Activated naive CD4-positive, alpha-beta T cell treated with anti-CD3 and anti-CD28 coated beads, Interleukin-2, amount 10 ng/mL, durations not matched to agents 7 days and 5 days (primary cell): ENCODE results near the gene EFHD1.
"Not testable (repeated sequence)": the region's sequence is repeated elsewhere in the genome, so short reads cannot be mapped to it uniquely, and the experiment has no call there.

Experiments
- CTCF ChIA-PET: fragments of 350-600 bp; sonication (Branson Sonifier 250); formaldehyde crosslinking; loops from one replicate; lab custom pipeline; 2021; ENCODE audit warnings: antibody characterized with exemption; lab: Charles Lee
- DNase-seq: peaks from one replicate; pipeline ENCODE4 v3.0.0-alpha.2; 2020
- H3K27ac Mint-ChIP-seq: one replicate; pipeline ENCODE4 v1.8.0; 2021; ENCODE audit warnings: mild to moderate bottlenecking, moderate library complexity, mixed read lengths
- H3K27me3 Mint-ChIP-seq: one replicate; pipeline ENCODE4 v1.8.0; 2021; ENCODE audit warnings: mild to moderate bottlenecking, mixed read lengths
- H3K36me3 Mint-ChIP-seq: one replicate; pipeline ENCODE4 v1.8.0; 2021; ENCODE audit warnings: mixed read lengths
- H3K4me1 Mint-ChIP-seq: one replicate; pipeline ENCODE4 v1.8.0; 2021; ENCODE audit warnings: mixed read lengths
- H3K4me3 Mint-ChIP-seq: one replicate; pipeline ENCODE4 v1.8.0; 2021; ENCODE audit warnings: mild to moderate bottlenecking, moderate library complexity, mixed read lengths
- H3K9me3 Mint-ChIP-seq: one replicate; pipeline ENCODE4 v1.8.0; 2021; ENCODE audit warnings: mixed read lengths

The EFHD1 gene

DNA sequence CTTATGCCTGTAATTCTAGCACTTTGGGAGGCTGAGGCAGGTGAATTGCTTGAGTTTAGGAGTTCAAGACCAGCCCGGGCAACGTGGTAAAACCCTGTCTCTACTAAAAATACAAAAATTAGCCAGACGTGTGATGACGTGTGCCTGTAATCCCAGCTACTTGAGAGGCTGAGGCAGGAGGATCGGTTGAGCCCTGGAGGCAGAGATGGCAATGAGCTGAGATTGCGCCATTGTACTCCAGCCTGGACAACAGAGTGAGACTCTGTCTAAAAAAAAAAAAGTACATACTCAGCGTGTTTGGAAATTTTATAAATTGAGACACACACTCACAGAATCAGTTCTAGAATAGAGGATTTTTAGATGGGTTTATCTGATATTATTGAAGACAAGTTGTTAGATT, 46.6 kb downstream of the EFHD1 start:
- no peaks in the 10 kb centered on the region for H3K36me3 Mint-ChIP-seq
- H3K4me1 Mint-ChIP-seq: peaks cover 7% of the 10 kb centered on the region
- H3K9me3 Mint-ChIP-seq: no peaks in the 10 kb centered on the region
- CTCF ChIA-PET: no interaction called here
- DNase-seq: no peak
- no peak overlapping the region for H3K27ac Mint-ChIP-seq
- no peak overlapping the region for H3K4me3 Mint-ChIP-seq
- peaks cover 38% of the 10 kb centered on the region for H3K27me3 Mint-ChIP-seq

DNA sequence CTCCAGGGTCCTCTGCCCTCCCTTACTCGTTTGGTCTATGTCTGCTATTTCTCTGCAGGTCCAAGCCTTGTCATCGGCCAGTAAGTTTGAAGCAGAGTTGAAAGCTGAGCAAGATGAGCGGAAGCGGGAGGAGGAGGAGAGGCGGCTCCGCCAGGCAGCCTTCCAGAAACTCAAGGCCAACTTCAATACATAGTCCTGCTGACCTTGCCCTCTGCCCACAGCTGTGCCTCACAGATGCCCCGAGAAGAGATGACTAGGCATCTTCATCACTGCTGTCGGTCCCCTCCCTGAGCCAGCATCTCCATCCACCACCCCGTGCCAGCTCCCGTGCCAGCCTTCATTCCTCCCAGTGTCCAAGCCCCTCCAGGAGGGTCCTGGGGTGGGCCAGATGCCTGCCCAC, 48.1 kb downstream of the EFHD1 start:
- H3K4me3 Mint-ChIP-seq: no peak overlapping the region
- H3K4me1 Mint-ChIP-seq: peaks cover 2% of the 10 kb centered on the region
- no peaks in the 10 kb centered on the region for H3K36me3 Mint-ChIP-seq
- H3K27me3 Mint-ChIP-seq: peaks cover 41% of the 10 kb centered on the region
- CTCF ChIA-PET: interaction anchor here (0.6 kb wide), 1 partner anchor 11 kb away, joined by 3 read pairs; no protein-coding TSS in a partner anchor
- H3K27ac Mint-ChIP-seq: no peak overlapping the region
- no peak for DNase-seq
- no peaks in the 10 kb centered on the region for H3K9me3 Mint-ChIP-seq

DNA sequence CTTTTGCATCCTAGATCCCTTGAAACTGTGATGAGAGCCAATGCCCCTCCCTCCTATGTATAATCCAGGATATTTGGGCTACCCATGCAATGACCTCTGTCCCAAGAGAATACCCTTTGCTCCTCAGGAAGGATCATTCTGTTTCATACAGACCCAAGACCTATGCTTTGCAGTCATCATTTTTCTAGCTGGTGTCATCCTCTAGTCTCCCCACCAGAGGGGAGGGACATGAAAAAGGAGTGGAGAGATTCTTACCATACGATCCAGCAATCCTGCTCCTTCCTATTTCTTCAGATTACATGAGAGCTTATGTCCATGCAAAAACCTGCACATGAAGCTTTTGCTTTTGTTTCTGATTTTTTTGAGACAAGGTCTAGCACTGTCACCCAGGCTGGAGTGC, 50.0 kb downstream of the EFHD1 start:
- Mint-ChIP-seq H3K36me3 (no peaks in the 10 kb centered on the region), H3K4me3 (no peak overlapping the region), H3K4me1 (no peaks in the 10 kb centered on the region), H3K27me3 (peaks cover 40% of the 10 kb centered on the region), H3K9me3 (no peaks in the 10 kb centered on the region), H3K27ac (no peak overlapping the region)
- CTCF ChIA-PET: no interaction called here
- DNase-seq: no peak

DNA sequence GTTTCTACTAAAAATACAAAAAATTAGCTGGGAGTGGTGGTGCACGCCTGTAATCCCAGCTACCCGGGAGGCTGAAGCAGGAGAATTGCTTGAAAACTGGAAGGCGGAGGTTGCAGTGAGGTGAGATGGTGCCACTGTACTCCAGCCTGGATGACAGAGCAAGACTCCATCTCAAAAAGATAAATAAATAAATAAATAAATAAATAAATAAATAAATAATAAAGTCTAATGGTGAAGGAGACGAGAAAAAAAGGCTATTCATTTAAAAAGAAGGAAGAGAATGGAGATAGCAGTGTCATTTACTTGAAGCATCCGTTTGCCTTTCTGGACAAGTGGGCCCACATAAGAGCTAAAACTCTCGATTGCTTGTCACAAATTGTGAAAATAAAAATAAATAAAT, 52.0 kb downstream of the EFHD1 start:
- not testable (repeated sequence) for H3K4me1 Mint-ChIP-seq, H3K4me3 Mint-ChIP-seq, DNase-seq, H3K36me3 Mint-ChIP-seq, H3K9me3 Mint-ChIP-seq, H3K27ac Mint-ChIP-seq
- H3K27me3 Mint-ChIP-seq: peaks cover 31% of the 10 kb centered on the region
- CTCF ChIA-PET: interaction anchor here (0.7 kb wide), 1 partner anchor 663 kb away, joined by 3 read pairs; no protein-coding TSS in a partner anchor

GRCh38 chr2:232687382-232688160, 54.2 kb downstream of the EFHD1 start:
- H3K36me3 Mint-ChIP-seq: no peaks in the 10 kb centered on the region
- no peak overlapping the region for H3K4me3 Mint-ChIP-seq
- H3K27me3 Mint-ChIP-seq: peaks cover 20% of the 10 kb centered on the region
- no peak for DNase-seq
- no peaks in the 10 kb centered on the region for H3K4me1 Mint-ChIP-seq
- H3K27ac Mint-ChIP-seq: no peak overlapping the region
- no peaks in the 10 kb centered on the region for H3K9me3 Mint-ChIP-seq
- CTCF ChIA-PET: no interaction called here

DNA sequence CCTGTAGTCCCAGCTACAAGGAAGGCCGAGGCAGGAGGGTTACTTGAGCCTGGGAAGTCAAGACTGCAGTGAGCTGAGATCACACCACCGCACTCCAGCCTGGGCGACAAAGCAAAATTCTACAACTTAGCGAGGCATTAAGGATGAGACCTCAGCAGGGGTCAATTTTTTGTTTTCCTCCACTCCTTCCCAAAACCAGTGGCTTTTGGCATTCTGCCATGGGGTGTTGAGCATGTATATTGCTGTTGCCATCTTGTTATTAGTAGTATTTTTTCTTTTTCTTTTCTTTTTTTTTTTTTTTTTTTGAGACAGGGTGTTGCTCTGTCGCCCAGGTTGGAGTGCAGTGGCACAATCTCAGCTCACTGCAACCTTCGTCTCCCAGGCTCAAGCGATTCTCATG, 54.8 kb downstream of the EFHD1 start:
- H3K4me1 Mint-ChIP-seq: no peaks in the 10 kb centered on the region
- H3K4me3 Mint-ChIP-seq: no peak overlapping the region
- H3K36me3 Mint-ChIP-seq: no peaks in the 10 kb centered on the region
- CTCF ChIA-PET: interaction anchor here (0.7 kb wide), 1 partner anchor 36 kb away, joined by 3 read pairs; no protein-coding TSS in a partner anchor
- peaks cover 21% of the 10 kb centered on the region for H3K27me3 Mint-ChIP-seq
- DNase-seq: no peak
- no peak overlapping the region for H3K27ac Mint-ChIP-seq
- no peaks in the 10 kb centered on the region for H3K9me3 Mint-ChIP-seq

DNA sequence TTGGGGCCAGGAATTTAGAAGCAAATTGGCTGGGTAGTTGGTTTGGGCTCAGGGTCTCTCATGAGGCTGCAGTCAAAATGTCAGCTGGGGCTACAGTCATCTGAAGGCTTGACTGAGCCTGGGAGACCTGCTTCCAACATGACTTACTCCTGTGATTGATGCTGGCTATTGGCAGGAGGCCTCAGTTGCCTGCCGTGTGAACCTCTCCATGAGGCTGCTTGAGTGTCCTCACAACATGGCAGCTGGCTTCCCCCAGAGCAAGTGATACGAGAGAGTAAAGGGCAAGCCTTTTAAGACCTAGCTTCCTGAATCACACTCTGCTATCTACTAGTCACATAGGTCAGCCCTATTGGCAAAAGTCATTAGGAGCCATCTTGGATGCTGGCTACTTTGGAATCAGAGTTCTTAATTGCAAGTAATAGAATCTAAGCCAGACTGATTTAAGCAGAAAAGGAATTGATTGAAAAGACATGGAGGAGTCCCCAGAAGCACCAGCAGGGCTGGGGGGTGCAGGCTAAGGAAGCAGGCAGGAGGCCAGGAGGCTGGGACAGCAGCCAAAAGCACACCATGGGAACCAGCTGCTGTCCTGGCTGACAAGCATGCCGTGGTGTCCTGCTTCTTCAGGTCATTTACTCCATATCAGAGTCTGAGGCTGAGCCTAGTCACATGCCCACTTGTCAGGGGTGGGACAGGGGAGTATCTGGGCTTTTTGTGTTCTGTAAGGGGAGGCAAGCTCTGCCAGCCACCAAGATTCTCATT, 55.9 kb downstream of the EFHD1 start:
- Mint-ChIP-seq H3K36me3 (no peaks in the 10 kb centered on the region), H3K4me1 (no peaks in the 10 kb centered on the region), H3K27me3 (peaks cover 23% of the 10 kb centered on the region), H3K27ac (no peak overlapping the region), H3K4me3 (no peak overlapping the region), H3K9me3 (no peaks in the 10 kb centered on the region)
- no peak for DNase-seq
- CTCF ChIA-PET: no interaction called here

- CTCF ChIA-PET: not testable (repeated sequence)
- peaks cover 24% of the 10 kb centered on the region for H3K27me3 Mint-ChIP-seq
Measured at GRCh38 chr2:232691117-232691516, 57.7 kb downstream of the EFHD1 start.

GRCh38 chr2:232693344-232693743, 59.9 kb downstream of the EFHD1 start:
- CTCF ChIA-PET: no interaction called here
- H3K27ac Mint-ChIP-seq: no peak overlapping the region
- peaks cover 20% of the 10 kb centered on the region for H3K27me3 Mint-ChIP-seq
- DNase-seq: no peak
- H3K4me3 Mint-ChIP-seq: no peak overlapping the region
- peaks cover 5% of the 10 kb centered on the region for H3K36me3 Mint-ChIP-seq
- H3K4me1 Mint-ChIP-seq: peaks cover 13% of the 10 kb centered on the region
- no peaks in the 10 kb centered on the region for H3K9me3 Mint-ChIP-seq

More at GRCh38 chr2:232691117-232691516, 57.7 kb downstream of the EFHD1 start:
- not testable (repeated sequence) for H3K36me3 Mint-ChIP-seq, H3K9me3 Mint-ChIP-seq, H3K4me1 Mint-ChIP-seq, DNase-seq, H3K27ac Mint-ChIP-seq, H3K4me3 Mint-ChIP-seq

- Mint-ChIP-seq H3K9me3 (no peaks in the 10 kb centered on the region), H3K4me3 (peak overlapping the region; percentile 89), H3K27ac (peak overlapping the region; percentile 73), H3K4me1 (peaks cover 38% of the 10 kb centered on the region), H3K27me3 (peaks cover 20% of the 10 kb centered on the region), H3K36me3 (peaks cover 29% of the 10 kb centered on the region)
- DNase-seq: no peak
- CTCF ChIA-PET: no interaction called here
Measured at GRCh38 chr2:232696609-232697058, 63.2 kb downstream of the EFHD1 start.

- Mint-ChIP-seq H3K4me1 (peaks cover 38% of the 10 kb centered on the region), H3K9me3 (no peaks in the 10 kb centered on the region), H3K4me3 (peak within 1 kb of the TSS; percentile 89), H3K27ac (peak within 1 kb of the TSS; percentile 85), H3K27me3 (peaks cover 20% of the 10 kb centered on the region), H3K36me3 (peaks cover 31% of the 10 kb centered on the region)
- CTCF ChIA-PET: interaction anchor here (0.7 kb wide), 1 partner anchor 553 kb away, joined by 3 read pairs; no protein-coding TSS in a partner anchor
- peak; percentile 96 for DNase-seq
Measured at GRCh38 chr2:232697059-232697806, 63.8 kb downstream of the EFHD1 start, which contains the start of gene GIGYF2. GIGYF2 (plus strand) TSS chr2:232697331; CDS start chr2:232735198, 37,867 bp downstream.

GRCh38 chr2:232697807-232698110, 64.4 kb downstream of the EFHD1 start:
- Mint-ChIP-seq H3K4me1 (peaks cover 41% of the 10 kb centered on the region), H3K36me3 (peaks cover 34% of the 10 kb centered on the region), H3K4me3 (peak overlapping the region; percentile 89), H3K27ac (peak overlapping the region; percentile 85), H3K9me3 (no peaks in the 10 kb centered on the region), H3K27me3 (peaks cover 18% of the 10 kb centered on the region)
- CTCF ChIA-PET: interaction anchor here (0.7 kb wide), 1 partner anchor 552 kb away, joined by 3 read pairs; no protein-coding TSS in a partner anchor
- DNase-seq: peak; percentile 53

GRCh38 chr2:232698556-232699091, 65.2 kb downstream of the EFHD1 start:
- Mint-ChIP-seq H3K4me3 (peak overlapping the region; percentile 89), H3K27me3 (peaks cover 10% of the 10 kb centered on the region), H3K4me1 (peaks cover 41% of the 10 kb centered on the region), H3K27ac (peak overlapping the region; percentile 85), H3K9me3 (no peaks in the 10 kb centered on the region), H3K36me3 (peaks cover 36% of the 10 kb centered on the region)
- no peak for DNase-seq
- CTCF ChIA-PET: no interaction called here

DNA sequence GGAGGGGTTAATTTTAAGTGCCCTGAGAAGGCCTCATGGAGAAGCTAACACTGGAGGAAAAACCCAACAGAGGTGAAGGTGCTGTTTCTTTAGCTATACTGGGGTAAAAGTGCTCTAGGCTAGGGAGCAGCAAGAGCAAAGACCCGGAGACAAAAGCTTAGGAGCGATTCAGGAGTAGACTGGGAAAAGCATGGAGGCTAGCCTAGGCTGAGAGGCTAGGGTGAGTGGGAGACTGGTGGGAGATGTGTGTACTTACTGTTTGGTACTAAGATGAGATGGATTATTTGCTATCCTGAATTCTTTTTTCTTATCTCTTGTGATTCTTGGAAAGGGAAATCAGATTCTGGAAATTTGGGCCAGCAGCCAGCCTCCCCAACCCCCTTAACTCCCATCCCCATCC, 65.7 kb downstream of the EFHD1 start:
- Mint-ChIP-seq H3K27me3 (peaks cover 10% of the 10 kb centered on the region), H3K4me1 (peaks cover 41% of the 10 kb centered on the region), H3K4me3 (peak overlapping the region; percentile 89), H3K9me3 (no peaks in the 10 kb centered on the region), H3K27ac (no peak overlapping the region), H3K36me3 (peaks cover 40% of the 10 kb centered on the region)
- CTCF ChIA-PET: no interaction called here
- no peak for DNase-seq
